Brain microvascular endothelial cell (primary cell): ENCODE data around the gene FBLN5.

Experiments
- DNase-seq: peaks from one replicate; pipeline ENCODE4 v3.0.0-alpha.2; 2020
- H3K27ac ChIP-seq: fragments of 250-450 bp; sonication (Bioruptor Pico); 2 replicates; pipeline ENCODE4 v1.5.1; 2020; ENCODE audit warnings: mild to moderate bottlenecking, moderate library complexity
- H3K27me3 ChIP-seq: fragments of 250-450 bp; sonication (Bioruptor Pico); replicated peaks from 2 replicates; pipeline ENCODE4 v1.5.1; 2020; ENCODE audit warnings: mild to moderate bottlenecking
- H3K36me3 ChIP-seq: fragments of 250-450 bp; sonication (Bioruptor Pico); replicated peaks from 2 replicates; pipeline ENCODE4 v1.5.1; 2020; ENCODE audit warnings: mild to moderate bottlenecking
- H3K4me3 ChIP-seq: 2 replicates; pipeline ENCODE4 v1.5.1; 2011; ENCODE audit warnings: low read depth, mild to moderate bottlenecking, control low read depth, low read length, moderate library complexity
- in situ Hi-C: cut with HindIII; loops from 2 replicates; pipeline ENCODE4 v1.10.0; 2017; ENCODE audit warnings: low sequenced_read_pairs, low pct_ligation_motif_present
- TF ChIP-seq, protein P1 (sequence below): IDR thresholded peaks from 2 replicates; pipeline ENCODE4 v1.5.1; 2011; ENCODE audit warnings: low read depth, mild to moderate bottlenecking, moderate library complexity, low read length, control low read depth, inconsistent platforms; ENCODE audit errors: missing control alignments

The FBLN5 gene

GRCh38 chr14:91885113-91885712, 62.3 kb downstream of the FBLN5 start:
- in situ Hi-C loops, result no loop called here
- Histone ChIP-seq H3K36me3 (no peaks in the 10 kb centered on the region), H3K27me3 (no peaks in the 10 kb centered on the region), H3K27ac (no peak overlapping the region), H3K4me3 (no peak overlapping the region)
- no peak for DNase-seq
- TF ChIP-seq, protein P1, sequence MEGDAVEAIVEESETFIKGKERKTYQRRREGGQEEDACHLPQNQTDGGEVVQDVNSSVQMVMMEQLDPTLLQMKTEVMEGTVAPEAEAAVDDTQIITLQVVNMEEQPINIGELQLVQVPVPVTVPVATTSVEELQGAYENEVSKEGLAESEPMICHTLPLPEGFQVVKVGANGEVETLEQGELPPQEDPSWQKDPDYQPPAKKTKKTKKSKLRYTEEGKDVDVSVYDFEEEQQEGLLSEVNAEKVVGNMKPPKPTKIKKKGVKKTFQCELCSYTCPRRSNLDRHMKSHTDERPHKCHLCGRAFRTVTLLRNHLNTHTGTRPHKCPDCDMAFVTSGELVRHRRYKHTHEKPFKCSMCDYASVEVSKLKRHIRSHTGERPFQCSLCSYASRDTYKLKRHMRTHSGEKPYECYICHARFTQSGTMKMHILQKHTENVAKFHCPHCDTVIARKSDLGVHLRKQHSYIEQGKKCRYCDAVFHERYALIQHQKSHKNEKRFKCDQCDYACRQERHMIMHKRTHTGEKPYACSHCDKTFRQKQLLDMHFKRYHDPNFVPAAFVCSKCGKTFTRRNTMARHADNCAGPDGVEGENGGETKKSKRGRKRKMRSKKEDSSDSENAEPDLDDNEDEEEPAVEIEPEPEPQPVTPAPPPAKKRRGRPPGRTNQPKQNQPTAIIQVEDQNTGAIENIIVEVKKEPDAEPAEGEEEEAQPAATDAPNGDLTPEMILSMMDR, result no peak

GRCh38 chr14:91884664-91885063, 62.8 kb downstream of the FBLN5 start:
- DNase-seq, result no peak
- Histone ChIP-seq H3K27ac (no peak overlapping the region), H3K27me3 (no peaks in the 10 kb centered on the region), H3K4me3 (no peak overlapping the region), H3K36me3 (no peaks in the 10 kb centered on the region)
- TF ChIP-seq, protein P1, result no peak
- in situ Hi-C loops, result no loop called here

- no peak for DNase-seq
- no peak overlapping the region for H3K27ac ChIP-seq
- H3K27me3 ChIP-seq, result no peaks in the 10 kb centered on the region
- TF ChIP-seq, protein P1, result no peak
- in situ Hi-C loops, result no loop called here
- no peak overlapping the region for H3K4me3 ChIP-seq
- no peaks in the 10 kb centered on the region for H3K36me3 ChIP-seq
Observed at GRCh38 chr14:91883753-91884152, 63.7 kb downstream of the FBLN5 start.

GRCh38 chr14:91882776-91883175, 64.7 kb downstream of the FBLN5 start:
- TF ChIP-seq, protein P1, result no peak
- DNase-seq, result no peak
- Histone ChIP-seq H3K27me3 (no peaks in the 10 kb centered on the region), H3K36me3 (no peaks in the 10 kb centered on the region), H3K27ac (no peak overlapping the region), H3K4me3 (no peak overlapping the region)
- in situ Hi-C loops, result no loop called here

- H3K27me3 ChIP-seq, result no peaks in the 10 kb centered on the region
- H3K27ac ChIP-seq, result no peak overlapping the region
- in situ Hi-C loops, result no loop called here
- H3K4me3 ChIP-seq, result no peak overlapping the region
- no peaks in the 10 kb centered on the region for H3K36me3 ChIP-seq
- TF ChIP-seq, protein P1, result no peak
- DNase-seq, result no peak
Observed at GRCh38 chr14:91882369-91882768, 65.1 kb downstream of the FBLN5 start.

DNA sequence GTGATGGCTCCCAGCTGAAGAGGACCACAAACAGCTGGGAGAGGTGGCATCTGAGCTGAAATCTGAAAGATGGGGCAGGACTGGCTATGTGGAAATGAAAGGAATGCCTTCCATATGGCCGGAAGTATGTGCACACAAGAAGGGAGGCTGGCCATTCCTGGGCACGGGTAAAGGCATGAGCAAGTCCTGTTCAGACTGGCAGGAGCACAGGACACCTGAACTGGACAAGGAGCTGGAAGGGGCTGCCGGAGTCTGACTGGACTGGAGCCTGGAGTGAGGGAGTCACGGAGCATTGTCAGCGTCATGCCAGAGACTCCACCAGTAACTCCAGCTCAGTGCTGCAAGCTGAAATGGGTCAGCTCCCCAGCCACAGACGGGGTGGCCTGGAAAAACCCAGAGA, 68.3 kb downstream of the FBLN5 start:
- in situ Hi-C loops, result no loop called here
- TF ChIP-seq, protein P1, result no peak
- no peak overlapping the region for H3K4me3 ChIP-seq
- H3K36me3 ChIP-seq, result no peaks in the 10 kb centered on the region
- H3K27ac ChIP-seq, result no peak overlapping the region
- no peak for DNase-seq
- no peaks in the 10 kb centered on the region for H3K27me3 ChIP-seq
